HCT116 (cell line): ENCODE data around the gene STARD3. TPM values are rescaled to one million over a fixed set of nuclear protein-coding genes. Genes with fewer than 3 reads are reported as not detected.

Source experiments
- ATAC-seq: fragments of 200-7000 bp; cut with Tn5 transposase; 2 replicates; pipeline ENCODE4 v1.9.1; 2020; ENCODE audit warnings: mild to moderate bottlenecking, moderate library complexity
- BruUV-seq: library from RNA; stranded (reverse); fragments of 400-500 nt; replicated peaks from 2 replicates; lab custom pipeline; 2021; lab: Mats Ljungman, UMichigan
- CTCF ChIA-PET: fragments of 300-600 bp; sonication (Branson Sonifier 250); formaldehyde crosslinking; loops from one replicate; lab custom pipeline; 2021; ENCODE audit warnings: antibody characterized with exemption; lab: Charles Lee
- POLR2A ChIA-PET: fragments of 300-600, 350-600 bp; sonication (Branson Sonifier 250); formaldehyde crosslinking; loops from one replicate; lab custom pipeline; 2021; ENCODE audit warnings: antibody characterized with exemption; lab: Charles Lee
- RAD21 ChIA-PET, 2 experiments: fragments of 300-600 bp; sonication (Branson Sonifier 250); formaldehyde crosslinking; loops; one replicate each; lab custom pipeline; 2023; ENCODE audit warnings: low total read pairs in 2 of 2; ENCODE audit not compliant: uncharacterized antibody in 2 of 2, unreplicated experiment in 2 of 2, low non-redundant PET in 1 of 2; lab: Charles Lee
- DNase-seq: peaks from one replicate; pipeline ENCODE4 v3.0.0-alpha.2; 2010; ENCODE audit warnings: low read depth, low spot score
- H2AFZ ChIP-seq: fragments of 200-600 bp; shearing (Covaris generic), sonication (generic); 2 replicates; pipeline ENCODE4 v1.6.1; 2017; ENCODE audit warnings: low read depth, mixed run types, mixed read lengths, antibody characterized with exemption, low read length; ENCODE audit not compliant: poor library complexity, severe bottlenecking
- H3K27ac ChIP-seq: 2 replicates; pipeline ENCODE4 v1.5.1; 2012; ENCODE audit warnings: low read depth, low read length
- H3K27me3 ChIP-seq: fragments of 200-600 bp; sonication (generic); 2 replicates; pipeline ENCODE4 v1.6.1; 2016; ENCODE audit warnings: mixed run types, low read length, mixed read lengths; ENCODE audit not compliant: insufficient read depth
- H3K36me3 ChIP-seq, 2 experiments: fragments of 200-500 bp in 1 of 2; fragments of 200-600 bp in 1 of 2; sonication (Bioruptor generic) in 1 of 2; sonication (generic) in 1 of 2; 2 replicates each; pipeline versions ENCODE4 v1.5.1 to v1.6.1; 2014 to 2016; ENCODE audit warnings: low read length in 2 of 2, inconsistent platforms in 1 of 2, mixed read lengths in 1 of 2, mixed run types in 1 of 2; ENCODE audit not compliant: insufficient read depth in 2 of 2, control insufficient read depth in 1 of 2
- H3K4me1 ChIP-seq, 2 experiments: fragments of 200-600 bp in 1 of 2; sonication (generic) in 1 of 2; 2 replicates each; pipeline versions ENCODE4 v1.5.1 to v1.6.1; 2012 to 2017; ENCODE audit warnings: low read length in 2 of 2, inconsistent platforms in 1 of 2, mild to moderate bottlenecking in 1 of 2, mixed read lengths in 1 of 2, mixed run types in 1 of 2, moderate library complexity in 1 of 2; ENCODE audit not compliant: insufficient read depth in 2 of 2, control insufficient read depth in 1 of 2
- H3K4me2 ChIP-seq: fragments of 200-600 bp; sonication (generic); 2 replicates; pipeline ENCODE4 v1.6.1; 2017; ENCODE audit warnings: mixed run types, low read length, mixed read lengths
- H3K4me3 ChIP-seq, 2 experiments: fragments of 200-600 bp in 1 of 2; sonication (generic) in 1 of 2; replicated peaks in 1 of 2; 2 replicates each; pipeline ENCODE4 v1.5.1; 2011 to 2016; ENCODE audit warnings: low read length in 2 of 2, control low read depth in 1 of 2, low read depth in 1 of 2, mild to moderate bottlenecking in 1 of 2, mixed read lengths in 1 of 2, mixed run types in 1 of 2
- H3K79me2 ChIP-seq: fragments of 200-600 bp; sonication (generic); 2 replicates; pipeline ENCODE4 v1.6.1; 2017; ENCODE audit warnings: mild to moderate bottlenecking, mixed run types, low read length, moderate library complexity, mixed read lengths; ENCODE audit not compliant: insufficient read depth
- H3K9ac ChIP-seq: fragments of 200-600 bp; sonication (generic); 2 replicates; pipeline ENCODE4 v1.6.1; 2016; ENCODE audit warnings: low read length, mixed read lengths
- H3K9me2 ChIP-seq: fragments of 200-600 bp; sonication (generic), shearing (Covaris generic); 2 replicates; pipeline ENCODE4 v1.6.1; 2017; ENCODE audit warnings: mixed run types, mild to moderate bottlenecking, moderate library complexity; ENCODE audit not compliant: insufficient read depth
- H3K9me3 ChIP-seq, 2 experiments: fragments of 200-500 bp in 1 of 2; fragments of 200-600 bp in 1 of 2; sonication (Bioruptor generic) in 1 of 2; sonication (generic) in 1 of 2; 2 replicates each; pipeline ENCODE4 v1.6.1; 2014 to 2017; ENCODE audit warnings: low read length in 2 of 2, mixed read lengths in 2 of 2, inconsistent platforms in 1 of 2, low read depth in 1 of 2, mild to moderate bottlenecking in 1 of 2, mixed run types in 1 of 2, moderate library complexity in 1 of 2; ENCODE audit not compliant: control insufficient read depth in 1 of 2, insufficient read depth in 1 of 2
- H4K20me1 ChIP-seq: fragments of 200-600 bp; sonication (generic), shearing (Covaris generic); 2 replicates; pipeline ENCODE4 v1.6.1; 2017; ENCODE audit warnings: mixed run types, mild to moderate bottlenecking, moderate library complexity; ENCODE audit not compliant: insufficient read depth
- CBX3 ChIP-seq: IDR thresholded peaks from 2 replicates; pipeline ENCODE4 v1.6.1; 2012; ENCODE audit warnings: low read depth
- CEBPB ChIP-seq: IDR thresholded peaks from 2 replicates; pipeline ENCODE4 v1.6.1; 2012; ENCODE audit warnings: low read depth
- EGR1 ChIP-seq: IDR thresholded peaks from 2 replicates; pipeline ENCODE4 v1.6.1; 2012; ENCODE audit warnings: low read depth
- ELF1 ChIP-seq: IDR thresholded peaks from 2 replicates; pipeline ENCODE4 v1.6.1; 2012; ENCODE audit warnings: low read depth, borderline replicate concordance
- EZH2 ChIP-seq: fragments of 200-600 bp; sonication (generic); IDR thresholded peaks from 2 replicates; pipeline ENCODE4 v1.6.1; 2017; ENCODE audit warnings: antibody characterized with exemption, mixed run types
- EZH2phosphoT487 ChIP-seq: fragments of 200-600 bp; IDR thresholded peaks from 2 replicates; pipeline ENCODE4 v1.6.1; 2018; ENCODE audit warnings: antibody characterized with exemption, borderline replicate concordance
- FOSL1 ChIP-seq: IDR thresholded peaks from 2 replicates; pipeline ENCODE4 v1.6.1; 2012; ENCODE audit warnings: low read depth
- JUND ChIP-seq: IDR thresholded peaks from 2 replicates; pipeline ENCODE4 v1.6.1; 2012
- RAD21 ChIP-seq: IDR thresholded peaks from 2 replicates; pipeline ENCODE4 v1.6.1; 2012; ENCODE audit warnings: low read depth, mild to moderate bottlenecking
- REST ChIP-seq: IDR thresholded peaks from 2 replicates; pipeline ENCODE4 v1.6.1; 2012; ENCODE audit warnings: low read depth
- SIN3A ChIP-seq: IDR thresholded peaks from 2 replicates; pipeline ENCODE4 v1.6.1; 2012; ENCODE audit warnings: low read depth
- SP1 ChIP-seq: IDR thresholded peaks from 2 replicates; pipeline ENCODE4 v1.6.1; 2012; ENCODE audit warnings: low read depth
- SRF ChIP-seq: IDR thresholded peaks from 2 replicates; pipeline ENCODE4 v1.6.1; 2012; ENCODE audit warnings: low read depth
- TCF7L2 ChIP-seq: IDR thresholded peaks from 2 replicates; pipeline ENCODE4 v1.7.0; 2011; ENCODE audit warnings: borderline replicate concordance, inconsistent platforms; ENCODE audit not compliant: insufficient read depth, insufficient read length; ENCODE audit errors: extremely low read depth
- YY1 ChIP-seq: IDR thresholded peaks from 2 replicates; pipeline ENCODE4 v1.6.1; 2011; ENCODE audit warnings: low read length, low read depth, moderate library complexity, mild to moderate bottlenecking; ENCODE audit not compliant: insufficient replicate concordance; ENCODE audit errors: extremely low read depth
- ZFX ChIP-seq: fragments of 450-650 bp; IDR thresholded peaks from 2 replicates; pipeline ENCODE4 v1.6.1; 2017
- intact Hi-C: fragments of 100-400 bp; cut with micrococcal nuclease; formaldehyde crosslinking; loops from 2 replicates; pipeline ENCODE4 v1.10.0; 2022
- total RNA-seq: library from RNA; stranded (reverse); gene quantifications from one replicate; pipeline ENCODE4 v1.2.1, GENCODE V29; 2021; ENCODE audit not compliant: unreplicated experiment
- TF ChIP-seq, protein P1 (sequence below): IDR thresholded peaks from 2 replicates; pipeline ENCODE4 v1.6.1; 2012

STARD3 gene
- total RNA-seq, 1 experiment from 2014 or later, result 73.9 TPM

DNA sequence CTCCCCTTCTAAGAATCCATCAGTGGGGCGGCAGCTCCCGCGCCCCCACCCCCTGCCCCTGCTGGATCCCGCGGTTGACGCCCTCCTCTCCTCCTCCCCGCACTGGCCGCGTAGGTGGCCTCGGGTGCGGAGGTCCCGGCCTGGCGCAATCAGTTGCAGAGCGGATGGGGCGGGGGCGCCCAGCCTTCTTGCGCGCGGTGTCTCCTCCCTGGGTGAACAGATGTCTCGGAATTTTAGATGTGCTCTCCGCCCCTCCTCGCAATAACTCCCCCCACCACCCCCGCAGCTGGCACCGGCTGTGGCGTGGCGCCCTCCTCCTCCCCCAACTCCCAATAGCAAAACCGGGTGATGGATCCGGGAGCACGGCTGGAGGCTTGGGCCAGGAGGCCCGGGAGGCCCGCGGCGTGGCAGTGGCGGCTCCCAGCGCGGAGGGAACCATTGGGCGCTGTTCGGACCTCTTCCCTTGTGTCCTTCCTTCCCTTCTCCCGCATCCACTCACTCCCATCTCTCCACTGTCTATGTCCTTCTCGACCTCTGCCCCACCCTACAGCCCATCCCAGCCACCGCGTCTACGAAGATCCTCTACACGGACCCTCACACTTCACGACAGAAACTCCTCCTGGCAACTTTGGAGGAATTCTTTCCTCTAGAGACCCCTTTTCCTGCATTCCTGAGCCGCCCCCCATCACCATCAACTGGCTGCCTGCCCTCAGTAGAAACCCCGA is 40.2 kb upstream of the STARD3 start:
- Histone ChIP-seq H3K27me3 (peaks cover 56% of the 10 kb centered on the region), H2AFZ (no peak overlapping the region), H3K79me2 (no peaks in the 10 kb centered on the region), H3K9me2 (no peaks in the 10 kb centered on the region), H3K27ac (no peak overlapping the region), H3K4me2 (no peak overlapping the region), H3K9me3 (no peaks in the 10 kb centered on the region), H3K4me1 (no peaks in the 10 kb centered on the region), H3K9ac (no peak overlapping the region), H4K20me1 (no peaks in the 10 kb centered on the region), H3K4me3 (no peak overlapping the region), H3K36me3 (no peaks in the 10 kb centered on the region)
- ATAC-seq (no peak), DNase-seq (no peak)
- intact Hi-C loops, result no loop called here
- TF ChIP-seq RAD21 (no peak), EZH2 (no peak), SIN3A (no peak), TCF7L2 (no peak), ELF1 (no peak), CBX3 (no peak), ZFX (no peak), YY1 (no peak), SRF (no peak), CEBPB (no peak), EGR1 (no peak), FOSL1 (no peak), SP1 (no peak), JUND (no peak), EZH2phosphoT487 (no peak), REST (no peak)
- TF ChIP-seq, protein P1, sequence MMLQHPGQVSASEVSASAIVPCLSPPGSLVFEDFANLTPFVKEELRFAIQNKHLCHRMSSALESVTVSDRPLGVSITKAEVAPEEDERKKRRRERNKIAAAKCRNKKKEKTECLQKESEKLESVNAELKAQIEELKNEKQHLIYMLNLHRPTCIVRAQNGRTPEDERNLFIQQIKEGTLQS, result no peak
- ChIA-PET CTCF (no interaction called here), POLR2A (no interaction called here), RAD21 (no interaction called here)
- no TSS peak for BruUV-seq
